ENCODE data around the gene SMYD1.

SMYD1 gene

GRCh38 chr2:88057437-88057844, 10.2 kb upstream of the SMYD1 start:
- no peak for DNase-seq

GRCh38 chr2:88058191-88058590, 9.4 kb upstream of the SMYD1 start:
- DNase-seq = no peak

GRCh38 chr2:88059979-88060906, 7.4 kb upstream of the SMYD1 start:
- DNase-seq = peak; percentile 55

DNA sequence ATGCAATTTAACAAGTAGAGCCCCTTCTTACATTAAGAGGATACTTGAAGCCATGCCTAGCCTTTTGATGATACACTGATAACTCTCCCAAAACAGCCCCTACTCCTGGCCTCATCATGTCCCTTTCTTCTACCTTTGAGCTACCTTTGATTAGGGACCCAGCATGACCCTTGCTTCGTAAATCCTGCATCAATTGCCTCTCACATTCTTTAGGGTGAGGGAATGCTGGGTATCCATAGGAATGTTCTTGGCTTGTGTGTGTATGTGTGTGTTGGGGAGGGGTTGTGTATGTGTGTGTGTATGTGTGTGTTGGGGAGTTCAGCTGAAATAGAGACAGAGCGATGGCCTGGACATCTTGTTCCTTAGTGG, 6.7 kb upstream of the SMYD1 start:
- no peak for DNase-seq

GRCh38 chr2:88061295-88061694, 6.3 kb upstream of the SMYD1 start:
- DNase-seq = no peak

DNA sequence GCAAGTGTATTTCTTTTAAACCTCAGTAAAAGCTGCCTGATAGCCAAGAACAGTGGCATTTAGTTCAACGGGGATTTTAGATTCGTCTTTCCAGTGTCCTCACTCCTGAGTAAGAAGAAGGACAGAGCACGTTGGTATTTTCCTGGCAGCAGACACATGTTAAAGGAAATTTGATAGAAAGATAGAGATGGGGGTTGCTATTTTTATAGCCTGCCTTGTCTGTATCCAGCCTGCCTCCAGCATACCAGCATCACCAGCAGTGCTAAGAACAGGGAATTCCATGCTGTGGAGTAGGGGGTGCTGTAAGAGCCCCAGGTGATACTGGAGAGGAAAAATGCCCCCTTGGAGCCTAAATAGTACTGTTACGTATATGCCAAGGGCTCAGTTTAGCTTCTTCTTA, 1.1 kb upstream of the SMYD1 start:
- DNase-seq = no peak

DNA sequence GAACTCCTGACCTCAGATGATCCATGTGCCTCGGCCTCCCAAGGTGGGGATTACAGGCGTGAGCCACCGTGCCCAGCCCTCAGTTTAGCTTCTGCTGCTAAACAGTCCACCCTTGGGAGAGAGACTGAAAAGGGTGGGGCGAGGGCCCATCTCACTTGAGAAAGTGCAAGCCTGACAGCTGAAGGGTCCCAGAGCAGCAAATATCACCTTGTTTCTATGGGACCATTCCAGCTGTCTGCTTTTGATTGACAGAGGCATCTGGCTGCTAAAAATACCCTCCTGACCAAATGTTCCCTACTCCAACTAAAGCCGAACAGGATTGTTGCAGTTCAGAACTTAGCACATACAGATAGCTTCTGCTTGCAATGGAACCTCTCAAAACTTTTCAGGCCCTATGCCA, 436 bp upstream of the SMYD1 start:
- no peak for DNase-seq

- no peak for DNase-seq
Measured at GRCh38 chr2:88068044-88068443, 419 bp downstream of the SMYD1 start.

GRCh38 chr2:88069117-88069516, 1.5 kb downstream of the SMYD1 start:
- no peak for DNase-seq

GRCh38 chr2:88070055-88070454, 2.4 kb downstream of the SMYD1 start:
- DNase-seq = no peak

GRCh38 chr2:88071365-88071764, 3.7 kb downstream of the SMYD1 start:
- DNase-seq = no peak

- DNase-seq = no peak
Measured at GRCh38 chr2:88074150-88074549, 6.5 kb downstream of the SMYD1 start.

GRCh38 chr2:88074854-88075292, 7.2 kb downstream of the SMYD1 start:
- peak; percentile 90 for DNase-seq

DNA sequence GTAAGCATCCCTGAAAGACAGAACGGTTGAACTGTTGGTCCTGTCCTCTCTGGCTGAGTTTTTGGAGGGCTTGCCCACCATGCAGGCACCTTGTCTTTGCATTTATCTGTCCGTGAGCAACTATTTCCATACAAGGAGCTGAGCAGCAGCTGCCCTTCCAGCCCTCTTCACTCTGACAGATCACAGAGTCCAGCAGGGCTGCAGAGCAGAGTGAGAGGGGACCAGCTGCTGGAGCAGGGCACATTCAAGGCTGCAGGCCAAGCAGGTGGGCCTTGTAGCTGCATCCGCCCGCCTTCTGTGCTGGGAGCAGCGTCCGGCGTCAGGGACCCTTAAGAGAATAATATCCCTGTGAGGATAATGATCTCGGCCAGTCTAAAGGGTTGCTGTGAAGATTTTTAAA, 9.5 kb downstream of the SMYD1 start:
- no peak for DNase-seq

- no peak for DNase-seq
Measured at GRCh38 chr2:88078643-88079172, 11.1 kb downstream of the SMYD1 start.

DNA sequence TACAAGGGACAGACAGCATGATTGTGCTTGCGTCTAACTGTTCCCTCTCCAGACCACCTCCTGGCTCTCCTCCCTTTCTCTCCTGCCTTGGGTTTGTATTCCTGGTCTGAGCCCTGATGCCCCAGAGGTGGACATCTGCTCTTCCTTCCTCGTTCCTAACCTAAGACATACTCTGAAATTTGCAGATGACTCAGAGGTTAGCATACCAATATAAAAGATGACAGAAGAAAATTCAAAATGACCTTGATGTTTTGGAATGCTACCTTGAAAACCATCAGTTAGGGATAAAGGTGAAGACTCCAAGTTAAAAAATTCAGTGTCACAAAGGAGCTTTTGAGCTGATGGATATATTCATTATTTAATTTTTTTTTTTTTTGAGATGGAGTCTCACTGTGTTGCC, 12.9 kb downstream of the SMYD1 start:
- DNase-seq = no peak

DNA sequence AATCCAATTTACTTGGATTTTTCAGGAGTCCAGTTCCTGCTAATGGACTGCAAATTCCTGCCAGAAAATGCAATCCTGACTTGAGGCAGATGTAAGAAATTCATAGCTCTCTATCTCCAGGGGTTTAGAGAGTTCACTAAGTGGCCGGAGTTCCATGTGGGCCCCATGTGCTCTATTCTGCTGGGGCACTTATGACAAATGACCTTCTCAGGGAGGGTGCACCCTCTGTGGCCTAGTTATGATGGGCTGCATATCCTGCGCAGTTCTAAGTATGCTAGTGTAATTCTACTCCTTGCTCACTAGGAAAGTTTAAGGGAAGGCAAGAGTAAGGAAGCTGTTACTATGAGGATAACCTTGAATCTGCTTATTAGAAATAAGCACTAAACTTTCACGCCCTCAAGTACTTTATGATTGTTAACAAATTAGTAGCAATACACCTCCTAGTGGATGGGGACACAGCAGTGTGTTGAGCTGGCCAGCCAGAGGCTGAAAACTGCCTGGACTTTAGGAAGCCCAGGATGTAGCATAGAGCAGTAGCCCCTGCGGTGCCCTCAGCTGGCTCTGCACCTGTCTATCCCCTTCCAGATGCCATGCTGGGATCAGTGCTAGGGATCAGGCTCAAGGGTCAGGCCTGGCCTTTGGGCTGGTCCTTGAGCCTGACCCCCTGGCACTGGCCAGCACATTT, 14.4 kb downstream of the SMYD1 start:
- no peak for DNase-seq

DNA sequence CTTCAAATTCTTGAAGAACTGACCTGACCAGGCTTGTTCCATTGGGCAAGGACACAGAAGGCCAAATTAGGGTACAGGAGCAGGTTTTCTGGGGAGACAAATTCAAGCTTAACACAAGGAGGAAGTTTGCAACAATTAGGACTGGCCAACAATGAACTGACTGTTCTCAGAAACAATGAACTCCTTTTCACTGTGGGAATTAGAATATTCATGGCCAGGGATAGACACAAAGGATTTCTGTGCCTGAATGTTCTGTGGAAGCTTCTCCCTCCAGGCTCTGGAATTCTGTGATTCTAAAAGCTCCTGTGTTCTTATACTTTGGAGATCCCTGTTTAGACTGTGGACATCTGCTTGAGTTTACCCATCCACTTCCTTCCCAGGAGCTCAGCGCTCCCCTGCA, 15.2 kb downstream of the SMYD1 start:
- no peak for DNase-seq

DNA sequence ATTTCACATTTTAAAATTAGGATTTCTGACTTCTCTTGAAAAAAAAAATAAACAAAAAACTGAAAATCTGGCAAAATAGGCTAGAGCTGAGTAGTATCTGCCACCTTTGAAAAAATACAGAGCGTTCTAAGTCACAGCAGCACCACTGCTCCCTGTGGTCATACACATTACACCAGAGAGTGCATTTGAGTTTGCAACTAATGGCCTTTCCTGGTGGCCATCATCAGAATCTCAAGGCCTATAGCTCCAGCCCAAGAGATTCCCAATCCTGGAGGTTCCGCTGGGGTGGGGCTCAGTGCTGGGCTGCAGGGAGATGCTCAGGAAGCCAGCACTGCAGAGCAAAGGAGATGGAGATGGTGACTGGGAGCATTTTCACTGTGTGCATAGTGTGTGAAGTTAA, 17.5 kb downstream of the SMYD1 start:
- no peak for DNase-seq

- no peak for DNase-seq
Measured at GRCh38 chr2:88085602-88086001, 18.0 kb downstream of the SMYD1 start.

DNA sequence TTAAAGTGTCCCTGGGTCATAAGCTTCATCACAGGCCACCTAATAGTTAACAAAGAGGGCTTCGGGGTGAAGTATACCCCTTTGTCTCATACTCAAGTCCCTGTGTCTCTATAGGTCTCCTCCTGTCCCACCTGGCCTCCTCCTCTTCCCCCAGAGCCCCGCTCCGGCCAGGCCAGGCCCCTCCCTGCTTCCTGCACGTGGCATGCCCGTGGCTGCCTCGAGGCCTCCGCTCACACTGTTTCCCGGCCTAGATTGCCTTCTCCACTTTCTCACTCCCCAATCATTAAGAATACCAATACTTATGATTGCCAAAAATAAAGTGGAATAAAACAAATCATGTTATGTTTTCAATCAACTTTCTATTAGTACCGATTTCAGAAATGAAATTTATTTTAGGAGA, 18.8 kb downstream of the SMYD1 start:
- DNase-seq = no peak

DNA sequence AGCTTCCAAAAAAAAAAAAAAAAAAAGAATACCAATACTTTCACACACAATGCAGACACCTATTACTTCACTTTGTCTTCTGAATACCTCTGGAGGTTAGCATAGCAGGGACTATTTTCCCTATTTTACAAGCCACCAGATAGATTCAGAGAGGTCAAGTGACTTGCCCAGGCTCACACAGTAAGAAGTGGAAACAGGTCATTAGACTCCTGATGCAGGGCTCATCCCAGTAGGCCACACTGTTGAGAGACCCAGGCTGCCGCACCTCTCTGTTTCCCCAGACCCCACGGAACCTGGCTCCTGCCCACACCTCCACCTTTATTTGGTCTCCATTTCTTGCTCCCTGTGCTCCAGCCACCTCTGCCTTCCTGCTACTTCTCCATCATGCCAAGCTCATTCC, 19.4 kb downstream of the SMYD1 start:
- no peak for DNase-seq

DNA sequence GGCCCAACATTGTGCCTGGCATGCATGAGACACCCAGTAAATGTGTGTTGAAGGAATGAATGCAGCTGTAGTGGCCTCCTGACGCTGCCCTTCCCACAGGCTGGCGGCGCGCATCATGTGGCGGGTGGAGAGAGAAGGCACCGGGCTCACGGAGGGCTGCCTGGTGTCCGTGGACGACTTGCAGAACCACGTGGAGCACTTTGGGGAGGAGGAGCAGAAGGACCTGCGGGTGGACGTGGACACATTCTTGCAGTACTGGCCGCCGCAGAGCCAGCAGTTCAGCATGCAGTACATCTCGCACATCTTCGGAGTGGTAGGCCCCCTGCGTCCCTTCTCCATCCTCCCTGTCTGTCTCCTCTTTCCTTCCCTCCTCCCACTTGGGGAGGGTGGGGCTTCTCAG, 20.1 kb downstream of the SMYD1 start:
- no peak for DNase-seq

DNA sequence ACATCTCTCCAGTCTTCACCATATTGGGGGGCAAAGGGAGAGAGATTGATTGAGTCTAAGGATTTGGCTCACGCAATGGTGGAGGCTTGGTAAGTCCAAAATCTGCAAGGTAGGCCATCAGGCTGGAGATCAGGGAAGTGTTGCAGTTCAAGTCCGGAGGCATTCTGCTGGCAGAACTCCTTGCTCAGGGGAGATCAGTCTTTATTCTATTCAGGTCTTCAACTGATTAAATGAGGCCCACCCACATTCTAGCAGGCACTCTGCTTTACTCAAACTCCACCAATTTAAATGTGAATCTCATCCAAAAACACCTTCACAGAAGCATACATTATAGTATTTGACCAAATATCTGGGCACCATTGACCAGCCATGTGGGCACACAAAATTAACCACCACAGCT, 21.4 kb downstream of the SMYD1 start:
- DNase-seq = no peak

All from HCEC 1CT (cell line).